GM12878 (cell line): ENCODE measurements around the gene ZNF407. TPM values are rescaled to one million over a fixed set of nuclear protein-coding genes. Genes with fewer than 3 reads are reported as not detected.

ENCODE experiments used
- ATAC-seq: fragments of 200-7000 bp; cut with Tn5 transposase; 3 replicates; pipeline ENCODE4 v1.9.1; 2020; ENCODE audit warnings: mild to moderate bottlenecking, moderate library complexity
- BruUV-seq: library from RNA; stranded (reverse); fragments of 400-500 nt; replicated peaks from 2 replicates; lab custom pipeline; 2021; lab: Mats Ljungman, UMichigan
- CTCF ChIA-PET: fragments of 300-600 bp; sonication (Branson Sonifier 250); formaldehyde crosslinking; extraction: SDS; loops from one replicate; lab custom pipeline; 2021; ENCODE audit warnings: inconsistent platforms; lab: Yijun Ruan, JAX
- POLR2A ChIA-PET: fragments of 350-600 bp; formaldehyde crosslinking; extraction: SDS; loops from one replicate; lab custom pipeline; 2021; ENCODE audit warnings: inconsistent platforms; lab: Charles Lee
- RAD21 ChIA-PET: fragments of 300-600 bp; sonication (Branson Sonifier 250); formaldehyde crosslinking; loops from one replicate; lab custom pipeline; 2023; ENCODE audit warnings: antibody characterized with exemption; ENCODE audit not compliant: unreplicated experiment; lab: Charles Lee
- SMC1A ChIA-PET: fragments of 300-600 bp; sonication (Branson Sonifier 250); formaldehyde crosslinking; loops from one replicate; lab custom pipeline; 2023; ENCODE audit not compliant: unreplicated experiment, uncharacterized antibody; lab: Charles Lee
- DNase-seq: peaks from one replicate; pipeline ENCODE4 v3.0.0-alpha.2; 2011; ENCODE audit warnings: low read depth, low spot score
- FAIRE-seq: peaks from 3 replicates; lab custom pipeline; 2011; peaks lifted over from hg19 to GRCh38; lab: Jason Lieb, UNC
- H2AFZ ChIP-seq: 2 replicates; pipeline ENCODE4 v1.6.0; 2011; ENCODE audit warnings: low read depth, low read length, control low read depth; ENCODE audit not compliant: control insufficient read depth
- H3K27ac ChIP-seq: 2 replicates; pipeline ENCODE4 v1.5.1; 2011; ENCODE audit warnings: control low read depth; ENCODE audit not compliant: control insufficient read depth, insufficient read depth
- H3K27me3 ChIP-seq, 2 experiments: replicated peaks in 1 of 2; 2 replicates each; pipeline versions ENCODE4 v1.6.0 to v1.6.1; 2011; ENCODE audit warnings: low read length in 1 of 2; ENCODE audit not compliant: control insufficient read depth in 2 of 2, insufficient read depth in 2 of 2
- H3K36me3 ChIP-seq, 2 experiments: 2 replicates each; pipeline ENCODE4 v1.5.1; 2011; ENCODE audit warnings: low read length in 1 of 2; ENCODE audit not compliant: control insufficient read depth in 2 of 2, insufficient read depth in 2 of 2
- H3K4me1 ChIP-seq: 2 replicates; pipeline ENCODE4 v1.6.1; 2011; ENCODE audit warnings: mild to moderate bottlenecking, low read length, moderate library complexity, mixed read lengths; ENCODE audit not compliant: control insufficient read depth, insufficient read depth
- H3K4me2 ChIP-seq: 2 replicates; pipeline ENCODE4 v1.6.0; 2011; ENCODE audit warnings: control low read depth; ENCODE audit not compliant: control insufficient read depth, insufficient read depth
- H3K4me3 ChIP-seq: fragments of 200-600 bp; sonication (generic); 2 replicates; pipeline ENCODE4 v1.5.1; 2016
- H3K79me2 ChIP-seq: 2 replicates; pipeline ENCODE4 v1.6.0; 2011; ENCODE audit warnings: low read length; ENCODE audit not compliant: control insufficient read depth, insufficient read depth
- H3K9ac ChIP-seq: 2 replicates; pipeline ENCODE4 v1.8.0; 2011; ENCODE audit warnings: low read length, control low read depth, mixed read lengths; ENCODE audit not compliant: control insufficient read depth, insufficient read depth
- H3K9me3 ChIP-seq: replicated peaks from 3 replicates; pipeline ENCODE4 v1.5.1; 2011; ENCODE audit warnings: mild to moderate bottlenecking, low read length; ENCODE audit not compliant: control insufficient read depth, insufficient read depth
- H4K20me1 ChIP-seq: 2 replicates; pipeline ENCODE4 v1.6.0; 2011; ENCODE audit not compliant: control insufficient read depth, insufficient read depth
- EGR1 ChIP-seq, 2 experiments: IDR thresholded peaks; 1 replicate in 1 of 2; 2 replicates in 1 of 2; pipeline ENCODE4 v1.6.1; 2011 to 2012; ENCODE audit warnings: low read depth in 2 of 2, low read length in 2 of 2, borderline replicate concordance in 1 of 2, mild to moderate bottlenecking in 1 of 2, moderate library complexity in 1 of 2
- ESRRA ChIP-seq: IDR thresholded peaks from 2 replicates; pipeline ENCODE4 v1.6.1; 2012; ENCODE audit warnings: mild to moderate bottlenecking, low read length, improper control_type of control experiment
- MYB ChIP-seq: fragments of 150-350 bp; IDR thresholded peaks from 2 replicates; pipeline ENCODE4 v1.6.1; 2014; ENCODE audit warnings: mild to moderate bottlenecking, low read depth, low read length, borderline replicate concordance
- RAD21 ChIP-seq: IDR thresholded peaks from 2 replicates; pipeline ENCODE4 v1.6.1; 2011; ENCODE audit warnings: mild to moderate bottlenecking, low read depth, low read length, moderate library complexity; ENCODE audit not compliant: insufficient read depth
- SPI1 ChIP-seq: IDR thresholded peaks from 2 replicates; pipeline ENCODE4 v1.6.1; 2011; ENCODE audit warnings: low read depth, mild to moderate bottlenecking, low read length, moderate library complexity, borderline replicate concordance; ENCODE audit not compliant: insufficient read depth
- SREBF2 ChIP-seq: IDR thresholded peaks from 2 replicates; pipeline ENCODE4 v1.6.1; 2012; ENCODE audit warnings: mild to moderate bottlenecking, low read length
- TAF1 ChIP-seq: IDR thresholded peaks from 2 replicates; pipeline ENCODE4 v1.6.1; 2011; ENCODE audit warnings: mild to moderate bottlenecking, low read depth, low read length, borderline replicate concordance
- WRNIP1 ChIP-seq: IDR thresholded peaks from 2 replicates; pipeline ENCODE4 v1.6.1; 2011; ENCODE audit warnings: low read depth, low read length, improper control_type of control experiment, borderline replicate concordance
- whole genome bisulfite sequencing: methylation state at CpG from one replicate; pipeline ENCODE4 v1.1.6; 2016; ENCODE audit warnings: low lambda C conversion rate; ENCODE audit not compliant: insufficient replicate concordance, insufficient coverage; ENCODE audit errors: missing lambda C conversion rate; 5-methylcytosine and 5-hydroxymethylcytosine counted together
- in situ Hi-C: fragments of 300-500 bp; cut with MboI; formaldehyde crosslinking; loops from 9 replicates; pipeline ENCODE4 v1.14.3; 2018; ENCODE audit warnings: mixed read lengths
- intact Hi-C: fragments of 100-400 bp; cut with micrococcal nuclease; formaldehyde crosslinking; loops from one replicate; pipeline ENCODE4 v1.14.2; 2022; ENCODE audit not compliant: unreplicated experiment
- polyA plus RNA-seq, 11 experiments: library from polyadenylated mRNA; depleted of rRNA in 4 of 11; unstranded in 6 of 11; stranded (reverse) in 5 of 11; fragments of >200 nt; fragmentation: Nextera tagmentation in 4 of 11; fragmentation: Illumina TruSeq in 1 of 11; extraction: Ambion mirVana in 4 of 11; extraction: Trizol in 1 of 11; gene quantifications; 1 replicate in 1 of 11; 2 replicates in 10 of 11; pipeline versions ENCODE4 v1.2.1 to v1.2.3, GENCODE V29; 2011 to 2016; ENCODE audit warnings: inconsistent platforms in 2 of 11, missing spikeins in 2 of 11, low read depth in 1 of 11
- total RNA-seq, 4 experiments: library from RNA; depleted of rRNA in 3 of 4; stranded (reverse); fragments of >200 nt in 3 of 4; fragmentation: Illumina TruSeq in 1 of 4; extraction: Trizol in 1 of 4; gene quantifications; 2 replicates each; pipeline versions ENCODE4 v1.2.1 to v1.2.3, GENCODE V29; 2013 to 2021

The ZNF407 gene
- total and polyA plus RNA-seq, 10 of the 15 experiments (the other 5 are each of a cell fraction or from before 2014, with no cell fraction given): 0.69 to 11.6 (median 5.3) TPM

GRCh38 chr18:75070235-75070624 is 472.6 kb downstream of the ZNF407 start:
- CTCF ChIA-PET: interaction anchor here (1.3 kb wide), 2 partner anchors 173 to 417 kb away, joined by 3 to 4 read pairs; no protein-coding TSS in a partner anchor
- WGBS: 90% methylated on average over 16 of the region's 16 CpGs
- in situ Hi-C loops: no loop called here
- Histone ChIP-seq H3K4me2 (peak overlapping the region; percentile 71), H3K36me3 (no peaks in the 10 kb centered on the region), H3K9ac (no peak overlapping the region), H2AFZ (no peak overlapping the region), H3K4me3 (no peak overlapping the region), H3K79me2 (no peaks in the 10 kb centered on the region), H3K27me3 (no peaks in the 10 kb centered on the region), H4K20me1 (no peaks in the 10 kb centered on the region), H3K4me1 (peaks cover 7% of the 10 kb centered on the region; the same call in 1 of the 2 replicates), H3K9me3 (no peaks in the 10 kb centered on the region), H3K27ac (no peak overlapping the region)
- no peak for DNase-seq
- TF ChIP-seq MYB: no peak
- no peak for TF ChIP-seq SREBF2
- no peak for TF ChIP-seq RAD21
- no peak for TF ChIP-seq ESRRA
- no peak for TF ChIP-seq WRNIP1
- TF ChIP-seq EGR1 (IDR thresholded peaks at IDR 0.05; ENCODE audit: borderline replicate concordance in 1 of 2, low read depth in 2 of 2, low read length in 2 of 2): no peak
- TF ChIP-seq SPI1: no peak
- TF ChIP-seq TAF1: no peak
- SMC1A ChIA-PET: interaction anchor here (0.9 kb wide), 1 partner anchor 45 kb away, joined by 3 read pairs; no protein-coding TSS in a partner anchor
- intact Hi-C loops: no loop called here
- RAD21 ChIA-PET: no interaction called here
- ATAC-seq: no peak
- POLR2A ChIA-PET: no interaction called here
- BruUV-seq: no TSS peak
- no peak for FAIRE-seq
